Gastrocnemius medialis (tissue), 4 donors: Measurements from ENCODE around the gene FANCD2. TPM values are rescaled to one million over a fixed set of nuclear protein-coding genes. Genes with fewer than 3 reads are reported as not detected.

ENCODE experiments used
- ATAC-seq, 2 donors: fragments of 150-250 bp; one replicate each; pipeline ENCODE4 v1.9.1; 2016
- DNase-seq, 2 donors: peaks; one replicate each; pipeline ENCODE4 v3.0.0-alpha.2; 2019
- H3K27ac ChIP-seq, 4 donors: fragments of 200-600 bp; sonication (generic); 1 replicate in 1 of 4; 2 replicates in 3 of 4; pipeline ENCODE4 v1.5.1; 2016 to 2018; ENCODE audit warnings: mild to moderate bottlenecking in 2 of 4, moderate library complexity in 1 of 4
- H3K27me3 ChIP-seq, 3 donors: fragments of 200-600 bp; sonication (generic) in 2 of 3; 1 replicate in 1 of 3; 2 replicates in 2 of 3; pipeline versions ENCODE4 v1.5.1 to v1.6.0; 2016 to 2019; ENCODE audit warnings: mild to moderate bottlenecking in 1 of 3, moderate library complexity in 1 of 3
- H3K36me3 ChIP-seq, 2 donors: fragments of 200-600 bp; sonication (generic) in 1 of 2; one replicate each; pipeline ENCODE4 v1.5.1; 2017 to 2018
- H3K4me1 ChIP-seq, 2 donors: fragments of 200-600 bp; sonication (generic) in 1 of 2; one replicate each; pipeline ENCODE4 v1.5.1; 2016 to 2017; ENCODE audit warnings: mild to moderate bottlenecking in 2 of 2
- H3K4me3 ChIP-seq, 4 donors: fragments of 200-600 bp; sonication (generic) in 3 of 4; 1 replicate in 1 of 4; 2 replicates in 3 of 4; pipeline ENCODE4 v1.5.1; 2016 to 2019; ENCODE audit warnings: mild to moderate bottlenecking in 2 of 4
- H3K9me3 ChIP-seq, 3 donors: fragments of 200-600 bp; sonication (generic) in 2 of 3; 1 replicate in 1 of 3; 2 replicates in 2 of 3; pipeline ENCODE4 v1.5.1; 2016 to 2019
- POLR2A ChIP-seq, 2 donors: fragments of 450-650 bp; IDR thresholded peaks; one replicate each; pipeline ENCODE4 v1.6.1; 2017; ENCODE audit warnings: antibody characterized with exemption in 2 of 2, mild to moderate bottlenecking in 2 of 2, moderate library complexity in 2 of 2
- in situ Hi-C, 4 donors: fragments of 200-750 bp; cut with MboI; loops; one replicate each; pipeline versions ENCODE4 v1.15.0 to v1.8.0; 2017; ENCODE audit warnings: low sequenced_read_pairs in 4 of 4
- intact Hi-C: fragments of 100-400 bp; cut with DNase I; formaldehyde crosslinking; loops from one replicate; pipeline ENCODE4 v1.15.1; 2023; ENCODE audit warnings: low total_unique reads
- total RNA-seq, 4 donors: library from RNA; depleted of rRNA; stranded (reverse); fragments of >200 nt; gene quantifications; one replicate each; pipeline versions ENCODE4 v1.1.0 to v1.2.3, GENCODE V29; 2016
- TF ChIP-seq, protein P1 (sequence below), 5 experiments: fragments of 450-650 bp in 3 of 5; fragments of 200-600 bp in 2 of 5; sonication (generic) in 2 of 5; IDR thresholded peaks in 4 of 5; conservative IDR thresholded peaks in 1 of 5; 1 replicate in 4 of 5; 2 replicates in 1 of 5; pipeline ENCODE4 v1.5.1; 2016 to 2019; ENCODE audit warnings: antibody characterized with exemption in 5 of 5, mild to moderate bottlenecking in 3 of 5, moderate library complexity in 3 of 5

FANCD2 gene
- total RNA-seq, 4 donors from 2014 or later = 0.46 to 1.3 (median 0.58) TPM; not detected in 1

DNA sequence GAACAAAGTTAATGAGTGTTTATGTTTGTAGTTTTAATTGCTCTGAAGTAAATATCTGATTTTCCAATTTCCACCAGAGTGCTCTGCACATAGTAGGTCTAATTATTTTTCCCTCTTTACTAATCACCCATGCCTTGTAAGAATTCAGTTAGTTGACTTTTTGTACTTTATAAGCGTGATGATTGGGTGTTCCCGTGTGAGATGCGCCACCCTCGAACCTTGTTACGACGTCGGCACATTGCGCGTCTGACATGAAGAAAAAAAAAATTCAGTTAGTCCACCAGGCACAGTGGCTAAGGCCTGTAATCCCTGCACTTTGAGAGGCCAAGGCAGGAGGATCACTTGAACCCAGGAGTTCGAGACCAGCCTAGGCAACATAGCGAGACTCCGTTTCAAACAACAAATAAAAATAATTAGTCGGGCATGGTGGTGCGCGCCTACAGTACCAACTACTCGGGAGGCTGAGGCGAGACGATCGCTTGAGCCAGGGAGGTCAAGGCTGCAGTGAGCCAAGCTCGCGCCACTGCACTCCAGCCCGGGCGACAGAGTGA lies 114.8 kb downstream of the FANCD2 start:
- in situ Hi-C loops (no loop called here), intact Hi-C loops (loop anchor here (1.0 to 10.0 kb wide), 2 partner anchors 26 to 206 kb away; partner anchors contain the start of genes BRK1 and CRELD1)
- H3K36me3 ChIP-seq = no peaks in the 10 kb centered on the region
- peak overlapping the region; percentile 75 to 86 (median 81) for H3K4me3 ChIP-seq
- ATAC-seq (no peak), DNase-seq (no peak)
- no peaks in the 10 kb centered on the region for H3K27me3 ChIP-seq
- H3K27ac ChIP-seq = peak overlapping the region; percentile 89 to 93 (median 92)
- no peaks in the 10 kb centered on the region for H3K9me3 ChIP-seq
- no peak for TF ChIP-seq POLR2A (IDR thresholded peaks at IDR 0.05)
- TF ChIP-seq, protein P1, sequence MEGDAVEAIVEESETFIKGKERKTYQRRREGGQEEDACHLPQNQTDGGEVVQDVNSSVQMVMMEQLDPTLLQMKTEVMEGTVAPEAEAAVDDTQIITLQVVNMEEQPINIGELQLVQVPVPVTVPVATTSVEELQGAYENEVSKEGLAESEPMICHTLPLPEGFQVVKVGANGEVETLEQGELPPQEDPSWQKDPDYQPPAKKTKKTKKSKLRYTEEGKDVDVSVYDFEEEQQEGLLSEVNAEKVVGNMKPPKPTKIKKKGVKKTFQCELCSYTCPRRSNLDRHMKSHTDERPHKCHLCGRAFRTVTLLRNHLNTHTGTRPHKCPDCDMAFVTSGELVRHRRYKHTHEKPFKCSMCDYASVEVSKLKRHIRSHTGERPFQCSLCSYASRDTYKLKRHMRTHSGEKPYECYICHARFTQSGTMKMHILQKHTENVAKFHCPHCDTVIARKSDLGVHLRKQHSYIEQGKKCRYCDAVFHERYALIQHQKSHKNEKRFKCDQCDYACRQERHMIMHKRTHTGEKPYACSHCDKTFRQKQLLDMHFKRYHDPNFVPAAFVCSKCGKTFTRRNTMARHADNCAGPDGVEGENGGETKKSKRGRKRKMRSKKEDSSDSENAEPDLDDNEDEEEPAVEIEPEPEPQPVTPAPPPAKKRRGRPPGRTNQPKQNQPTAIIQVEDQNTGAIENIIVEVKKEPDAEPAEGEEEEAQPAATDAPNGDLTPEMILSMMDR (IDR thresholded peaks at IDR 0.05 in 4 of 5, conservative IDR thresholded peaks at IDR 0.05 in 1 of 5) = no peak
- H3K4me1 ChIP-seq = peaks cover 22 to 30% of the 10 kb centered on the region in 2 donors

DNA sequence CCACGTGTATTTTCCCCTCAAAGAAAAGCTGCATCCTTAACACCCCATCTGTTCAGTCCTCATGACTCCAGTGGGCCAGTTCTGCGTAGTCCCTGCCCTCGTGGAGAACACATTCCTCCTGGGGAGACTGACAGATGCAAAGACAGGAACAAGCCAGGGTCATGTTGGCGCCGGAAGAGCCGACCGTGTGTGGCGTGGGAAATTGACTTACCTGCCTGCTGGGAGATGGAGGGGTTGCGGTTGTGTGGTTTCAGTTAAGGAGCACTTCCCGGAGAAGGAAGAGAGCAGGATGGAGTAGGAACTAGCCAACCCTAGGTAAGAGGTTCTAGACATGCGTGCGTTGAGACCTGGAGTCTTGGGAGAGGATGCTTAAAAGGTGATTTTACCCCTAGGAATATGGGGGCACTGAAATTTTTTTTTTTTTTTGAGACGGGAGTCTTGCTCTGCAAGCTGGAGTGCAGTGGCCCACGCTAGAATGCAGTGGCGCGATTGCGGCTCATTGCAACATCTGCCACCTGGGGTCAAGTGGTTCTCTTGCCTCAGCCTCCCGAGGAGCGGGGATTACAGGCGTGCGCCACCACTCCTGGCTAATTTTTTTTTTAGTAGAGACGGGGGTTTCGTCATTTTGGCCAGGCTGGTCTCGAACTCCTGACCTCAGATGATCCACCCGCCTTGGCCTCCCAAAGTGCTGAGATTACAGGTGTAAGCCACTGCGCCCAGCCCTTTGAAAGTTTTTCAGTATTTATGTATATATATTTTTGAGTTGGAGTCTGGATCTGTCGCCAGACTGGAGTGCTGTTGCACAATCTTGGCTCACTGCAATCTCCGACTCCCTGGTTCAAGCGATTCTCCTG lies 116.7 kb downstream of the FANCD2 start:
- Histone ChIP-seq H3K27me3 (no peaks in the 10 kb centered on the region), H3K9me3 (no peaks in the 10 kb centered on the region), H3K27ac (peak overlapping the region; percentile 89 to 93 (median 92)), H3K36me3 (peaks cover 0 to 10% of the 10 kb centered on the region in 2 donors), H3K4me3 (peak overlapping the region; percentile 75 to 86 (median 81)), H3K4me1 (peaks cover 22 to 36% of the 10 kb centered on the region in 2 donors)
- ATAC-seq (no peak), DNase-seq (peak in 1 of 2 donors; percentile 22)
- in situ Hi-C loops = no loop called here
- intact Hi-C loops = loop anchor here (2.0 to 10.0 kb wide), 2 partner anchors 22 to 208 kb away; partner anchors contain the start of genes CRELD1 and IRAK2
- TF ChIP-seq POLR2A (IDR thresholded peaks at IDR 0.05) = no peak
- TF ChIP-seq, protein P1 (IDR thresholded peaks at IDR 0.05 in 4 of 5, conservative IDR thresholded peaks at IDR 0.05 in 1 of 5) = no peak

DNA sequence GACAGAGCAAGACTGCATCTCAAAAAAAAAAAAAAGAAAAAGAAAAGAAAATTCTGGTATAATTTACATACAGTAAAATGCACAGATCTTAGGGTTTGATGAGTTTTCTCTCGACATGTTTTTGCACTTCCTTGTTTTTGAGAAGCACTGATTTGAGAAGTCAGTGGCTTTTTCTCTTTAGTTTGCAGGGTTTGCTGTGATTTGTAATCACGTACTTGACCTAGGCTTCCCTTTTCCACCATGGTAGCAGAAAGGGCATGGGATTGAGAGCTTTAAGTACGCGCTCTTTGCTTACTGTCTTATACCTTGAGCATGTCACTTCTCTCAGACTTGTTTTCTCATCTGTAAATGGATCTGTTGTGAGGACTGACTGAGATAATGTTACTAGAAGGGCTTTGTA lies 119.4 kb downstream of the FANCD2 start:
- no peak for TF ChIP-seq POLR2A (IDR thresholded peaks at IDR 0.05)
- TF ChIP-seq, protein P1 (IDR thresholded peaks at IDR 0.05 in 4 of 5, conservative IDR thresholded peaks at IDR 0.05 in 1 of 5) = no peak
- no peak for DNase-seq
- H3K9me3 ChIP-seq = no peaks in the 10 kb centered on the region
- no peaks in the 10 kb centered on the region for H3K27me3 ChIP-seq
- ATAC-seq = no peak
- intact Hi-C loops (loop anchor here (10.0 kb wide), 1 partner anchor 211 kb away; the partner anchor contains the start of gene CRELD1), in situ Hi-C loops (no loop called here)
- no peak overlapping the region for H3K27ac ChIP-seq
- peaks cover 0 to 27% of the 10 kb centered on the region in 2 donors for H3K36me3 ChIP-seq
- no peak overlapping the region for H3K4me3 ChIP-seq
- peaks cover 22 to 36% of the 10 kb centered on the region in 2 donors for H3K4me1 ChIP-seq

DNA sequence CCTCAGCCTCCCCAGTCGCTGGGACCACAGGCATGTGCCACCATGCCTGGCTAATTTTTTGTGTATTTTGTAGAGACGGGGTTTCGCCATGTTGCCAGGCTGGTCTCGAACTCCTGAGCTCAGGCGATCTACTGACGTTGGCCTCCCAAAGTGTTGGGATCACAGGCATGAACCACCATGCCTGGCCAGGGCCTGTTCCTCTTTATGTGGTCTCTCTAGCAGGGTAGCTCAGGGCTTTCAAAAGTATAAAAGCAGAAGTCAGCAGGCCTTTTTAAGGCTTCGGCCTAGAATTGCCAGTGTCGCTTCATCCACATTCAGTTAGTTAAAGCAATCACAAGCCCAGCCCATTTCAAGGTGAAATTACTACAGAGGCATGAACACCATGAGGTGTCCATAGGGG lies 123.0 kb downstream of the FANCD2 start:
- DNase-seq (no peak), ATAC-seq (no peak)
- Histone ChIP-seq H3K4me1 (peaks cover 3 to 19% of the 10 kb centered on the region in 2 donors), H3K9me3 (no peaks in the 10 kb centered on the region), H3K27me3 (no peaks in the 10 kb centered on the region), H3K27ac (no peak overlapping the region), H3K4me3 (no peak overlapping the region), H3K36me3 (peaks cover 0 to 59% of the 10 kb centered on the region in 2 donors)
- intact Hi-C loops (loop anchor here (10.0 kb wide), 1 partner anchor 214 kb away; the partner anchor contains the start of gene CRELD1), in situ Hi-C loops (no loop called here)
- TF ChIP-seq, protein P1 (IDR thresholded peaks at IDR 0.05 in 4 of 5, conservative IDR thresholded peaks at IDR 0.05 in 1 of 5) = no peak
- no peak for TF ChIP-seq POLR2A (IDR thresholded peaks at IDR 0.05)
